Purkinje cell (primary cell): Measurements from ENCODE around the gene JAM3. TPM values are rescaled to one million over a fixed set of nuclear protein-coding genes. Genes with fewer than 3 reads are reported as not detected.

Experiments used
- polyA plus RNA-seq: library from polyadenylated mRNA; unstranded; fragments of >200 nt; fragmentation: Nextera tagmentation; gene quantifications from 2 replicates; pipeline ENCODE4 v1.2.1, GENCODE V29; 2014

The JAM3 gene
- polyA plus RNA-seq = 7.0 and 13.8 TPM in 2 replicates

DNA sequence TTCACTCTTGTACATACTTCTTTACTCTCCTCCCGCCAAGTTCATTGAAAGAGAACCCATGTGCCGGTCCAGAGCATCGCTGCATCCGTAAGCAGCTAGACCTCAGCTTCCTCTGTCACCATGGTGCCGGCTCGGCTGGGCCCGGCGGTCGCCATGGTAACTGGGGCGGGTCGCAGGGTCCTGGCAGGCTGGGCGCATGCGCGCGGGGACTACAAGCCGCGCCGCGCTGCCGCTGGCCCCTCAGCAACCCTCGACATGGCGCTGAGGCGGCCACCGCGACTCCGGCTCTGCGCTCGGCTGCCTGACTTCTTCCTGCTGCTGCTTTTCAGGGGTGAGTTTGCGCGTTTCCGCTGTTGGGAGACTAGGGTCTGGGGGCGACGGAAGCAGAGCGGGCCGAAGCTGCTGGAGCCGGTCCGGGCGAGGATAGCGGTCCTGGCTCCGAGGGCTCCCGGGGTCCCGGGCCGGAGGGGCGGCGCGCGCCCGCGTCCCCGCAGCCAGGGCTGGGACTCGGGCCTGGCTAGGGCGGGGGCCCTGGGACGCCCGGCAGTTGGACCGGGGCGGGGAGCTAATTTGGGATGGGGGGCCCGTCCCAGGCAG is at the start of gene JAM3:
Gene JAM3, plus strand, starts transcription at position 244 of the 597 bp plus-strand sequence. Its CDS starts 12 bp downstream, at position 256.

Other genes with a start within 250 kb of the JAM3 start
- not detected in 2 replicates for gene SPATA19, start 223.6 kb upstream of the JAM3 start, polyA plus RNA-seq
- gene IGSF9B, start 112.1 kb upstream of the JAM3 start, polyA plus RNA-seq = 0.11 and 0.35 TPM in 2 replicates
- 6.1 and 7.0 TPM in 2 replicates for gene NCAPD3, start 154.9 kb downstream of the JAM3 start, polyA plus RNA-seq
- gene VPS26B, start 155.6 kb downstream of the JAM3 start, polyA plus RNA-seq = 64.4 and 73.2 TPM in 2 replicates
- 156 and 165 TPM in 2 replicates for gene THYN1, start 184.3 kb downstream of the JAM3 start, polyA plus RNA-seq
- gene ACAD8, start 184.5 kb downstream of the JAM3 start, polyA plus RNA-seq = 31.1 and 39.1 TPM in 2 replicates
- gene GLB1L3, start 207.3 kb downstream of the JAM3 start, polyA plus RNA-seq = 0.59 and 0.69 TPM in 2 replicates